ENCODE measurements around the gene FGD4.
"Not testable (repeated sequence)": the region's sequence is repeated elsewhere in the genome, so short reads cannot be mapped to it uniquely, and the experiment has no call there.

FGD4 gene

GRCh38 chr12:32494656-32495055 is 95.3 kb downstream of the FGD4 start:
- no peak for DNase-seq (ENCODE audit: low spot score)

- DNase-seq (ENCODE audit: low spot score), result no peak
Observed at GRCh38 chr12:32496946-32497345, 97.6 kb downstream of the FGD4 start.

- no peak for DNase-seq (ENCODE audit: low spot score)
Observed at GRCh38 chr12:32497864-32498263, 98.5 kb downstream of the FGD4 start.

- DNase-seq (ENCODE audit: low spot score), result no peak
Observed at GRCh38 chr12:32499048-32499447, 99.7 kb downstream of the FGD4 start.

GRCh38 chr12:32501835-32502333 is 102.5 kb downstream of the FGD4 start:
- DNase-seq (ENCODE audit: low spot score), result peak; percentile 64

- DNase-seq (ENCODE audit: low spot score), result peak; percentile 62
Observed at GRCh38 chr12:32502693-32503502, 103.5 kb downstream of the FGD4 start.

GRCh38 chr12:32503730-32504129 is 104.4 kb downstream of the FGD4 start:
- DNase-seq (ENCODE audit: low spot score), result no peak

- no peak for DNase-seq (ENCODE audit: low spot score)
Observed at GRCh38 chr12:32504591-32504990, 105.2 kb downstream of the FGD4 start.

- DNase-seq (ENCODE audit: low spot score), result no peak
Observed at GRCh38 chr12:32505067-32505945, 105.9 kb downstream of the FGD4 start.

- DNase-seq (ENCODE audit: low spot score), result not testable (repeated sequence)
Observed at GRCh38 chr12:32507096-32507941, 108.0 kb downstream of the FGD4 start.

- no peak for DNase-seq (ENCODE audit: low spot score)
Observed at GRCh38 chr12:32507942-32508320, 108.6 kb downstream of the FGD4 start.

- DNase-seq (ENCODE audit: low spot score), result no peak
Observed at GRCh38 chr12:32508626-32509025, 109.3 kb downstream of the FGD4 start.

- DNase-seq (ENCODE audit: low spot score), result no peak
Observed at GRCh38 chr12:32509328-32510091, 110.2 kb downstream of the FGD4 start.

- DNase-seq (ENCODE audit: low spot score), result not testable (repeated sequence)
Observed at GRCh38 chr12:32511976-32512375, 112.6 kb downstream of the FGD4 start.

GRCh38 chr12:32512379-32512778 is 113.0 kb downstream of the FGD4 start:
- no peak for DNase-seq (ENCODE audit: low spot score)

GRCh38 chr12:32512910-32513309 is 113.6 kb downstream of the FGD4 start:
- no peak for DNase-seq (ENCODE audit: low spot score)

- no peak for DNase-seq (ENCODE audit: low spot score)
Observed at GRCh38 chr12:32515137-32515873, 115.9 kb downstream of the FGD4 start.

GRCh38 chr12:32516230-32516629 is 116.9 kb downstream of the FGD4 start:
- no peak for DNase-seq (ENCODE audit: low spot score)

GRCh38 chr12:32517966-32518365 is 118.6 kb downstream of the FGD4 start:
- DNase-seq (ENCODE audit: low spot score), result no peak

- DNase-seq (ENCODE audit: low spot score), result no peak
Observed at GRCh38 chr12:32519047-32519446, 119.7 kb downstream of the FGD4 start.

Measured in AG08395 (cell line).